ENCODE data around the gene TAF1.
"Not testable (repeated sequence)": the region's sequence is repeated elsewhere in the genome, so short reads cannot be mapped to it uniquely, and the experiment has no call there.

TAF1 gene

GRCh38 chrX:71432733-71433132 is 66.6 kb downstream of the TAF1 start:
- DNase-seq = no peak

DNA sequence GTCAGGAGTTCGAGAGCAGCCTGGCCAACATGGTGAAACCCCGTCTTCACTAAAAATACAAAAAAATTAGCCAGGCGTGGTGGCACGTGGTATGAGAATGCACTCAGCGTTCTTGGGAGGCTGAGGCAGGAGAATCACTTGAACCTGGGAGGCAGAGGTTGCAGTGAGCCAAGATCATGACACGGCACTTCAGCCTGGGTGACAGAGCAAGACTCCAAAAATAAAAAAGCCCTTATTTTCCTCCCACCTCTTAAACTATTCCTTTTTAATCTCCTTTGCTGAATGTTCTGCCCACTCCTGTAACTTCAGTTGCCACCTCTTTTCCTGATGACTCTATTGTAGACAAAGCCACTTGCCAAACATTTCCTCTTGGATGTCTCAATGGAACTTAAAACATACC is 72.6 kb downstream of the TAF1 start:
- no peak for DNase-seq

- DNase-seq = no peak
These were observed 73.3 kb downstream of the TAF1 start for GRCh38 chrX:71439420-71439819.

DNA sequence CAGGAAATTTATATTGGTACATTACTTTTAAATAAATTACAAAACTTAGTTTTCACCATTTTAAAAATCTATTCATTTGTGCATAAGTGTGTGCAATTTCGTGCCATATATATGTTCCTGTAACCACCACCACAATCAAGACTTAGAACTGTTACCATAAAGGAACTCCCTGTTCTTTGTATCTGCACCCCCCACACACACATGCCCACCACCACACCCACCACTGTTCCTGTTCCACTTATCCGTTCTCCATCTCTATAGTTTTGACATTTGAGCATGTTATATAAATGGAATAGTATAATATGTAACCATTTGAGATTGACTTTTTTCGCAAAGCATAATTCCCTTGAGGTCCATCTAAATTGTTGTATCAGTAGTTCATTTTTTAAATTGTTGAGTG is 73.7 kb downstream of the TAF1 start:
- DNase-seq = no peak

- no peak for DNase-seq
These were observed 74.2 kb downstream of the TAF1 start for GRCh38 chrX:71440401-71440800.

DNA sequence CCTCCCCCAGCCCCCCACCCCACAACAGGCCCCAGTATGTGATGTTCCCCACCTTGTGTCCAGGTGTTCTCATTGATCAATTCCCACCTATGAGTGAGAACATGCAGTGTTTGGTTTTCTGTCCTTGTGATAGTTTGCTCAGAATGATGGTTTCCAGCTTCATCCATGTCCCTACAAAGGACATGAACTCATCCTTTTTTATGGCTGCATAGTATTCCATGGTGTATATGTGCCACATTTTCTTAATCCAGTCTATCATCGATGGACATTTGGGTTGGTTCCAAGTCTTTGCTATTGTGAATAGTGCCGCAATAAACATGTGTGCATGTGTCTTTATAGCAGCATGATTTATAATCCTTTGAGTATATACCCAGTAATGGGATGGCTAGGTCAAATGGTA is 75.7 kb downstream of the TAF1 start:
- not testable (repeated sequence) for DNase-seq

GRCh38 chrX:71450433-71451106 is 84.4 kb downstream of the TAF1 start:
- no peak for DNase-seq

DNA sequence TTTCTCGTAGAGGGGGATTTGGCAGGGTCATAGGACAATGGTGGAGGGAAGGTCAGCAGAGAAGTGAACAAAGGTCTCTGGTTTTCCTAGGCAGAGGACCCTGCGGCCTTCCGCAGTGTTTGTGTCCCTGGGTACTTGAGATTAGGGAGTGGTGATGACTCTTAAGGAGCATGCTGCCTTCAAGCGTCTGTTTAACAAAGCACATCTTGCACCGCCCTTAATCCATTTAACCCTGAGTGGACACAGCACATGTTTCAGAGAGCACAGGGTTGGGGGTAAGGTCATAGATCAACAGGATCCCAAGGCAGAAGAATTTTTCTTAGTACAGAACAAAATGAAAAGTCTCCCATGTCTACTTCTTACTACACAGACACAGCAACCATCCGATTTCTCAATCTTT is 85.4 kb downstream of the TAF1 start:
- not testable (repeated sequence) for DNase-seq

DNA sequence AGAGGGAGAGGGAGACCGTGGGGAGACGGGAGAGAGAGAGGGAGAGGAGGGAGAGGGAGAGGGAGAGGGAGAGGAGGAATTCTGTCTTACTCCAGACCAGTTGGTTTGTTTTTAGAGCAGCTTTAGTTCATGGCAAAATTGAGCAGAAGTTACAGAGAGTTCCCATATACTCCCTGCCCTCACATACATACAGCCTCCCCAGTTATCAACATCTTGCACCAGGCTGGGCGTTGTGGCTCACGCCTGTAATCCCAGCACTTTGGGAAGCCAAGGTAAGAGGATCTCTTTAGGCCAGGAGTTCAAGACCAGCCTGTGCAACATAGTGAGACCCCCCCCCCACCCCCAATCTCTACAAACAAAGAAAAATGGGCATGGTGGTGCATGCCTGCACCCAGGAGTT is 86.9 kb downstream of the TAF1 start:
- no peak for DNase-seq

- no peak for DNase-seq
These were observed 88.1 kb downstream of the TAF1 start for GRCh38 chrX:71454222-71454621.

DNA sequence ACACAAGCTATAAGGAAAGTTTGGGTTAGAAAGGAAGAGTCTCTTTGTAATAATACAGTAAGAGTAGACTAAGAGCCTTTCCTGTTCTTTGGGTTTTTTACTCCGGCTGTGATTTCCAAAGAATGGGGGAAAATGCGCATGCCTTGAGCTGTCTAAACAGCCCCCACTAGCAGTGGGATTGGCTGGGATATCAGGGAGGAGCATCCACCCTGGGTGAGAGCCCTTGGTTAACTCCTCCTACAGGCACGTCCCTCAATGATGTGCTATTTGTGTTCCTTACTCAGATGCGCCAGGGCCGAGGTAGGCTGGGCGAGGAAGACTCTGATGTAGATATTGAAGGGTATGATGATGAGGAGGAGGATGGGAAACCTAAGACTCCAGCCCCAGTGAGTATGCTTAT is 92.7 kb downstream of the TAF1 start:
- no peak for DNase-seq

- DNase-seq = no peak
These were observed 98.8 kb downstream of the TAF1 start for GRCh38 chrX:71464968-71465367.

DNA sequence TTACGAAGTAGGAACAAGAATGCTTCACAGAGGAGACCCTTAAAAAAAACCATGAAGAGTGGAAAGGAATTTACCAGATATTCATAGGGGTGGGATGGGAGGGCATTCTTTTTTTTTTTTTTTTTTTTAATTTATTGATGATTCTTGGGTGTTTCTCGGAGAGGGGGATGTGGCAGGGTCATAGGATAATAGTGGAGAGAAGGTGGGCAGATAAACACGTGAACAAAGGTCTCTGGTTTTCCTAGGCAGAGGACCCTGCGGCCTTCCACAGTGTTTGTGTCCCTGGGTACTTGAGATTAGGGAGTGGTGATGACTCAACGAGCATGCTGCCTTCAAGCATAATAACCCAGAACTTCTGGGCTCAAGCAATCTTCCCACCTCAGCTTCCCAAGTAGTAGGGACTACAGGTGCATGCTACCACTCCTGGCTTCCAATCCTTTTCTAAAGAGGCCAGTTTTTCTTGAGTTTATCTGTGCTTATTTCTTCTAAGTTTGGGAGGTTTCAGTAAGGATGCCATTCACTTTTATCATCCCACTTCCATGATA is 100.9 kb downstream of the TAF1 start:
- no peak for DNase-seq

DNA sequence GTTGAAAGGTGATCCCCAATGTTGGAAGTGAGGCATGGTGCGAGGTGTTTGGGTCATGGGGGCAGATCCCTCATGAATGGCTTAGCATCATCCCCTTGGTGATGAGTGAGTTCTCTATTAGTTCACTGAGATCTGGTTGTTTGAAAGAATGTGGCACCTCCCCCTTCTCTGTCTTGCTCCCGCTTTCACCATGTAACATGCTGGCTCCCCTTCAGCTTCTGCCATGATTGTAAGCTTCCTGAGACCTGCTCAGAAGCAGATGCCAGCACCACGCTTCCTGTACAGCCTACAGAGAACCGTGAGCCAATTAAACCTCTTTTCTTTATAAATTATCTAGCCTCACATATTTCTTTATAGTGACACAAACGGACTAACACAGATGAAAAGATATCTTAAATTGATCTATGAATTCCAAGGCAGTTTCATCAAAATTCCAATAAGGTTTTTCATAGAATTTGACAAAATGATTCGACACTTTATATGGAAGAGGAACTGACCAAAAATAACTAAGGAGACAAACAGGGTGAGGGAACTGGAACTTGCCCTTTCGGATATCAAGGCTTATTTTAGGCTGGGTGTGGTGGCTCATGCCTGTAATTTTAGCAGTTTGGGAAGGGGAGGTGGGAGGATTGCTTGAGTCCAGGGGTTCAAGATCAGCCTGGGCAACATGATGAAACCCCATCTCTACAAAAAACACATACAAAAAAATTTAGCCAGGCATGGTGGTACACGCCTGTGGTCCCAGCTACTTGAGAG is 109.8 kb downstream of the TAF1 start:
- no peak for DNase-seq

GRCh38 chrX:71482228-71482958 is 116.2 kb downstream of the TAF1 start:
- DNase-seq = no peak

DNA sequence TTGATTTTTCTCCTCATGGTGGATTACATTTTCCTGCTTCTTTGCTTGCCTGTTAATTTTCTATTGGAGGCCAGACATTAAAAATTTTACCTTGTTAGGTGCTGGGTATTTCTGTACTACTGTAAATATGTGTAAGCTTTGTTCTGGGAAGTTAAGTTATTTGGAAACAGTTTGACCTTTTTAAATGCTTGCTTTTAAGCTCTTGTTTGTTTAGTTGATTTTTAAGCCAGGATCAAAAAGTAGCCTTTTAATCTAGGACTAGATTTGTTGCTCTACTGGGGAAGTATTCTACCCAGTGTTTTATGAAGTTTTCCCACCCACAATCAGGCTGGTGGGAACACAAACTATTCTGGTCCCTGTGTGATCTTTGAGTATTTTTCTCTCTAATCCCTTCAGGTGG is 121.7 kb downstream of the TAF1 start:
- no peak for DNase-seq

GRCh38 chrX:71489540-71489939 is 123.4 kb downstream of the TAF1 start:
- DNase-seq = no peak

GRCh38 chrX:71492231-71493065 is 126.3 kb downstream of the TAF1 start:
- DNase-seq = peak; percentile 60 to 75

DNA sequence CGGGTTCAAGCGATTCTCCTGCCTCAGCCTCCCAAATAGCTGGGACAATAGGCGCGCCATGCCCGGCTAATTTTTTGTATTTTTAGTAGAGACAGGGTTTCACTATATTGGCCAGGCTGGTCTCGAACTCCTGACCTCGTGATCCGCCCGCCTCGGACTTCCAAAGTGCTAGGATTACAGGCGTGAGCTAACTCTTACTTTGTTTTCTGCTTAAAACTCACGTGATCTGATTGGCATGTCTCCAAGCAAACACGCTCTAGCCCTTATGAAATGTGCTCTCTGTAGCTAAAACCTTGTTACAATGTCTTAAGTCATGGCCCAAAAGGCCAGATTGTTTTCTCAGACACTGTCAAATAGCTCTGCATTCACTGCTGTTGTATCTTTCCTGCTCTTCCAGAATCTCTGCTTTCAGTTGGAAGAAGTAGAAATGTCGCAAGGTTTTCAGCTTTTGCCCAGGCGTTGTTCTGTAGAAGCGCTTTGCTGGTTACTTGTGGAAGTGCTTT is 127.0 kb downstream of the TAF1 start:
- no peak for DNase-seq

DNA sequence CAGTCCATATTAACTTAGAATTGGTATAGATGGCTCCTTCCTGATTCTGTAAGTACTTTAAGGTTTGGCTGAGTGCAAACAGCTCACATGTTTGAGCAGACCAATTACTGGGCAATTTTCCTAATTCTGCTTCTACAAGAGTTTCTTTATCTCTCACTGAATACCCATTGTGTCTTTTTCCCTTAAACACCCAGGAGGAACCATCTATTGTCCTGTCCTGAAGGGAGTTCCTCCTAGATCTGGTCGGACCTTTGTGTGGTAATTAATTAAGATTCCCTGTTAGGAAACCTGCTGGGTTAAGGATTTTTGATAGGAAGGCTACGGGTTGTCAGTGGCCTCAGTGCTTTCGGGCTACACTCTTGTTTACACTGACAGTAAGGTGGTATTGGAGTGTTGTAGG is 129.8 kb downstream of the TAF1 start:
- not testable (repeated sequence) for DNase-seq

DNA sequence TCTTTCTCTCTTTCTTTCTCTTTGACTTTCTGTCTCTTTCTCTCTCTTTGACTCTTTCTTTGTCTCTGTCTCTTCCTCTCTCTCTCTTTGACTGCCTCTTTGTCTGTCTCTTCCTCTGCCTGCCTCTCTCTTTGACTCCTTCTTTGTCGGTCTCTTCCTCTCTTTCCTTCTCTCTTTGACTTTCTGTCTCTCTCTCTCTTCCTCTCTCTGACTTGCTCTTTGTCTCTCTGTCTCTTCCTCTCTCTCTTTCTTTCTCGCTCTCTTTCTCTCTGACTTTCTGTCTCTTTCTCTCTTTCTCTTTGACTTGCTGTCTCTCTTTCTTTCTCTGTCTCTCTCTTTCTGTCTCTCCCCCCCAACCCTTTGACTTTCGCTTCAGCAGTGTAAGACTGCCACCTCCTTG is 130.3 kb downstream of the TAF1 start:
- DNase-seq = no peak

GRCh38 chrX:71502080-71502479 is 135.9 kb downstream of the TAF1 start:
- DNase-seq = not testable (repeated sequence)

DNA sequence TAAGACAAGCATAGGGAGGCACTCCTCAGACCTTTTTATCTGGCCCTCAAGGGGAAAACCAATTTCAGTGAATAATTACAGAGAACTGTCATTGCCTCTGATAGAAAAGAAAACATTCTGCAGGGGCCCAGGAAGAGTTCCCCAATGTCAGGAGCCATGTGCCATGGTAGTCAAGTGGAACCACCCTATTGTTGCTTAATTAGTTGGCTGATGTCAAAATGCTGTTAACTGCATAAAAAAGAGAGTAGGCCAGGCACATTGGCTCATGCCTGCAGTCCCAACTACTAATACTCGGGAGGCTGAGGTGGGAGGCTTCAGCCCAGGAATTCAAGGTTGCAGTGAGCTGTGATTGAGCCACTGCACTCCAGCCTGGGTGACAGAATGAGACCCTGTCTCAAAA is 138.2 kb downstream of the TAF1 start:
- no peak for DNase-seq

Measured in activated T-cell treated with anti-CD3 and anti-CD28 coated beads, Interleukin-2, amount 50 U/mL, for 48 hours (primary cell).